Erythroblast (primary cell): Measurements from ENCODE around the gene CDIP1.

ENCODE experiments used
- DNase-seq, 2 experiments: peaks; one replicate each; lab custom pipeline; 2025; lab: John Stamatoyannopoulos, UW
- GATA1 ChIP-seq: IDR thresholded peaks from 2 replicates; pipeline ENCODE4 v1.6.1; 2011; ENCODE audit warnings: low read depth, mild to moderate bottlenecking, control low read depth, low read length, moderate library complexity
- POLR2A ChIP-seq: IDR thresholded peaks from 2 replicates; pipeline ENCODE4 v1.6.1; 2011; ENCODE audit warnings: mild to moderate bottlenecking, low read length

Gene CDIP1

GRCh38 chr16:4513881-4514280 lies 24.7 kb downstream of the CDIP1 start:
- no peak for TF ChIP-seq POLR2A
- TF ChIP-seq GATA1: no peak
- no peak for DNase-seq

GRCh38 chr16:4513086-4513860 lies 25.3 kb downstream of the CDIP1 start:
- DNase-seq: peak; percentile 84 to 86
- TF ChIP-seq POLR2A (no peak), GATA1 (no peak)

- no peak for DNase-seq
- TF ChIP-seq GATA1: no peak
Observed at GRCh38 chr16:4512473-4512872, 26.1 kb downstream of the CDIP1 start.

- DNase-seq: peak; percentile 50 to 66
- TF ChIP-seq GATA1 (no peak), POLR2A (no peak)
Observed at GRCh38 chr16:4511441-4512082, 27.0 kb downstream of the CDIP1 start.

- TF ChIP-seq GATA1 (no peak), POLR2A (no peak)
- DNase-seq: peak in 1 of 2 experiments; percentile 23
Observed at GRCh38 chr16:4510747-4511426, 27.7 kb downstream of the CDIP1 start.

- DNase-seq: peak; percentile 34 to 40
- TF ChIP-seq GATA1 (no peak), POLR2A (no peak)
Observed at GRCh38 chr16:4510131-4510530, 28.4 kb downstream of the CDIP1 start.

GRCh38 chr16:4509420-4509819 lies 29.2 kb downstream of the CDIP1 start:
- no peak for DNase-seq
- no peak for TF ChIP-seq GATA1
- TF ChIP-seq POLR2A: no peak

- TF ChIP-seq GATA1 (no peak), POLR2A (no peak)
- no peak for DNase-seq
Observed at GRCh38 chr16:4508806-4509205, 29.8 kb downstream of the CDIP1 start.

GRCh38 chr16:4507588-4508345 lies 30.8 kb downstream of the CDIP1 start:
- TF ChIP-seq POLR2A (no peak), GATA1 (no peak)
- no peak for DNase-seq

GRCh38 chr16:4506450-4506849 lies 32.1 kb downstream of the CDIP1 start:
- DNase-seq: peak; percentile 84 to 88
- TF ChIP-seq POLR2A (no peak), GATA1 (no peak)

- peak; percentile 15 to 23 for DNase-seq
- no peak for TF ChIP-seq GATA1
- TF ChIP-seq POLR2A: no peak
Observed at GRCh38 chr16:4505356-4506147, 33.0 kb downstream of the CDIP1 start.

- no peak for TF ChIP-seq GATA1
- no peak for TF ChIP-seq POLR2A
- no peak for DNase-seq
Observed at GRCh38 chr16:4501071-4501478, 37.5 kb downstream of the CDIP1 start.

GRCh38 chr16:4500272-4500671 lies 38.3 kb downstream of the CDIP1 start:
- DNase-seq: no peak
- TF ChIP-seq GATA1: no peak
- no peak for TF ChIP-seq POLR2A
